HG03025 (cell line): ENCODE results near the gene CACNA2D3.

Source experiments
- ATAC-seq: cut with Tn5 transposase; IDR thresholded peaks from one replicate; pipeline ENCODE4 v1.9.1; 2021; ENCODE audit warnings: mild to moderate bottlenecking, moderate library complexity; ENCODE audit not compliant: unreplicated experiment, low FRiP score

The CACNA2D3 gene

DNA sequence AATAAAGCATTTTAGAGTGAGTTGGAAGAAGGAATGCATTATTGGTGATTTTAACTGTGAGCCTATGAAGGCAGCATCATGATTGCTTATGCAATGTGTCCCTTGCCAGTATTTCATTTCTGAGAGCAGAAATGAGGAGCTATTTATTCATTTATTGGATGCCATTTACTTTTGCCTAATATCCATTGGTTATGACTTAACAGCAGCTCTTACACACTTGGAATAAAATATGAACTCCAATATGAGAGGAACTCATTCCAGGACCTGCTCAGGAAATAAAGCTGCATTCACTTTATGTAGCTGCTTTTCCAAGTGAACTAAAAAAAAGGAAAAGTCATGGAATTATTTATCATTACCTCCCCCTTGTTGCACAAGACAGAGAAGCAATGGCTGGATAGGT, 525.4 kb downstream of the CACNA2D3 start:
- ATAC-seq, result no peak

DNA sequence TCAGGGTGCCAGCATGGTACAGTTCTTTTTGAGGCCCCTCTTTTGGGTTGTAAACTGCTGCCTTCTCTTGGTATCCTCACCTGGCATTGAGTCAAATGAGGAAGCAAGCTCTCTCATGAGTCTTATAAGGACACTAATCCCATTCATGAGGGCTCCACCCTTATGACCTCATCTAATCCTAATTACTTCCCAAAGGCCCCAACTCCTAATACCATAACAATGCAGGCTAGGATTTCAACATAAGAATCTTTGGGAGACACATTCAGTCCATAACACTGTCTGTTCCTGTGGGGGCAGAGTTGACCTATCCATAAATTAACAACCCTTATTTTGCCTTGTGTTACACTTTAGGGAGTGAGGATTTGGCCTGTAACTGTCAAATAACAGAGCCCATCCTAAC, 527.2 kb downstream of the CACNA2D3 start:
- no peak for ATAC-seq

DNA sequence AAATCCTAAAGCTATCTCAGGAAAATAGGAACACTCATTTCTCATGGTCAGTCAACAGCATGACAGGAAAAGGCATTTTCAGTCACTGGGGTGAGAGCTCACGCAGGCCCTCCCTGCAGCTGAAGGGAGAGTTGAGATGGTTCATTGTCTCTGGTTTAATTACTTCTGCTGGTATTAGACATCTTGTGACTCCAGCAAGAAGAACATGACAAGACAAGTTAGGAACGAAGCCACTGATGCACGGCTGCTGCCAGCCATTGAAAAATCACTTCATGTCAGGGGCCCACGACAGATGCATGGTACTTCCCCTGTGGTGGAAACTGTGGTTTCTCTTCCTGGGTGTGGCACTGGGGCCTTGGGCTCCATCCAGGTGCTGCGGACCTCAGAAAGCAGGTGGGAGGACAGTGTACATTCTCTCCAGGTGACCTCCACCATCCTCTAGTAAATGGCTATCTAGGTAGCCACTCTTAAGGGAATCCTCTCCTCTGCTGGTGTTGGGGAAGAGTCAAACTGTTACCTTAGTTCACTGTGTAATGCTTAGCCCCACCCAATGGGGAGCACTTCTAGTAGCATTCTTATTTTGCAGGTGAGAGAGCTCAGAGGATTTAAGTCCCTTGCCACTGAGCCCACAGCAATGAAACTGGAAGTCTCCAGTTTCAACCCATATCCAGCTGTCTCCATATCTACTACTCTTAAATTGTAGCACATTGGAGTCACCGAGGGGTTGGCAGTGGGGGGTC, 531.3 kb downstream of the CACNA2D3 start:
- ATAC-seq, result no peak

DNA sequence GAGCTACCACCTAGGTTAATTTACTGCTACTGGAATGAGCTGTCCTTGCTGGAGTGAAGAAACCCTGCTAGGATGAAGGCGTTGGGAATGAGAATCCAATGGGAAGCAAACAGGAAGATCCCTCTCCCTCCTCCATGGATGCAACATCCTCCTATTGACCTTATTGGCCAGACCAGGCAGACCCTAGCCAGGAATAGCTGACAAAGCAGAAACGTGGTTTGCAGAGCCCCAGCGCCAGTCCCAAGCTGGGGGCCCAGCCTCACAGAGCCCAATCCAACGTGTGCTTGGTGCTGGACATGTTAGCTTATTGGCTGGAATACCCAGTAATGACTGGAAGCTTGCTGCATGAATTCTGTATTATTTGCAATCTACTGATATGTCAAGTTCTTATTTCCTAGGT, 532.4 kb downstream of the CACNA2D3 start:
- no peak for ATAC-seq

DNA sequence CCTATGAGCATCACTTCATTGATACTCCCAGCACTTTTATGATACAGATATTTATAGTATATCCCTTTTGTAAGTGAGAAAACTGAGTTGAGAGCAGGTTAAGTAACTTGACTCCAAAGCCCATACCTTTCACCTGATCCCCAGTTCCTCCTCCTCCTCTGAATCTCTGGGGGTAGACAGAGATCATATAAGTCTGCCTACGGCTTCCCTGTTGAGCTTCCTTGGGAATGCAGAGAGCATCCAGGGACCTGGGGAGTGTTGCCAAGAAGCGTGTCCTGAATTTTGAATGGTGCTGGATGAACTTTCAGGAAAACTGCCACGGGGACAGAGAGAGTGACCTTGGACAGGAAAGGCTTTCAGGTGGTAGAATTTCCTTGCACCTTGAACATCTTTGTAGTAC, 537.0 kb downstream of the CACNA2D3 start:
- no peak for ATAC-seq

DNA sequence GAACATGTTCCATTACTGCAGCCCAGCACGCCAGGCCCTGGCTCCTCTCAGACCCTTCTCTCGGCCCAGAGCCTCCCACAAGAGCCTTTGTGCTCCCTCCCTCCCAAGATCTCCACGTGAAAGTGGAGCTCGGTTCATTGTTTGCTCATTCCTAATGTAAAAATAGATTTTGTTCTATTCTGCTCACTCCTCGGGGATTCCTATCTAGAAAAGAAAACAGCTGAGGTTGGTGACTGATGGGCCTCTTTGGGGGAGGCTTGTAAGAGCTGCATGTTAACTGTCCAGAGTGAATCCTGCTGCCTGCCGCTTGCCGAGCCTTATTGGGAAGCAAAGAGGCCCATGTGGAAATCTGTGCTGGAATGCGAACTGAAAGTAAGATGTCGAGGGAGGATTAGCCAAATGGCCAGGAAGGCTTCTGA, 538.4 kb downstream of the CACNA2D3 start:
- ATAC-seq, result no peak

DNA sequence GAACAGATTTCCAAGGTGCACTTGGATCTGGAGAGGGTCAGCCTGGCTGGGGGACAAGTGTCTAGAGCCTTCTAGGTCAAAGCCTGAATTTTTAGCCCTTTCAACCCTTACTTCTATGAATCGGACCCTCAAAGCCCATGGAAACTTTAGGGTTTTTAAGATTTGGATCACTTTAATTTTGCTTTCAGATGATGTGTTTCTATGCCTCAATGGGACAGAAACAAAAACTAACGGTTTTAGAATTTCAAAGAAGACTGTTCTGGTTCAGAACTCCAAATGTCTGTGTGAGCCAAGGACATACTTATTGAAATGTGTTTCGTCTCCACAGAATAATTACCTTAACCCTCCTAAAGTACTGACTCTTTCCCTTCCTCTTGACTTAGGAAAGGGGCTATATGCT, 538.8 kb downstream of the CACNA2D3 start:
- no peak for ATAC-seq

DNA sequence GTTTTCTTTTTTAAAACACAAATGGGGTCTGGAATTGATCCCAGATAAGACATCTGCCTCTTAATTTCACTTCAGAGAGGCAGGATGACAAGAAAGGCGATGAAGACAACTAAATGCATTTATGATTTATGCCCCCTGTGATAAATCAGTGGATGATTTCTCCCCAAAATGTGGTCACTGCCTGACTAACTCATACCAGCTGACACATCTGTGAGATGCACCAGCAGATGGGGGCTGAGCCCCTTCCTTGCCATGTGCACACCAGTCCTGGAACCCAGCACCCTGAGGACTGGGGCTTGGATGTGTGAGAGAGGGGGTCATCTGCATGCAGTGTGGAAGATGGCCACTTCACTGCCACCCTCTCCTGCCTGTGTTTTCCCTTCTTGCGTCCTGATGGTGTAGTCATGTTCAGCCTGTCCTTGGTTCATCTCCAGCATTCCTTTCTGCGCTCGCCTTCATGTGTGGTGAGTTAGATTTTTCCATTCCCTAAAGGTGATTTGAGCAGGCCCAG, 541.2 kb downstream of the CACNA2D3 start:
- ATAC-seq, result no peak

DNA sequence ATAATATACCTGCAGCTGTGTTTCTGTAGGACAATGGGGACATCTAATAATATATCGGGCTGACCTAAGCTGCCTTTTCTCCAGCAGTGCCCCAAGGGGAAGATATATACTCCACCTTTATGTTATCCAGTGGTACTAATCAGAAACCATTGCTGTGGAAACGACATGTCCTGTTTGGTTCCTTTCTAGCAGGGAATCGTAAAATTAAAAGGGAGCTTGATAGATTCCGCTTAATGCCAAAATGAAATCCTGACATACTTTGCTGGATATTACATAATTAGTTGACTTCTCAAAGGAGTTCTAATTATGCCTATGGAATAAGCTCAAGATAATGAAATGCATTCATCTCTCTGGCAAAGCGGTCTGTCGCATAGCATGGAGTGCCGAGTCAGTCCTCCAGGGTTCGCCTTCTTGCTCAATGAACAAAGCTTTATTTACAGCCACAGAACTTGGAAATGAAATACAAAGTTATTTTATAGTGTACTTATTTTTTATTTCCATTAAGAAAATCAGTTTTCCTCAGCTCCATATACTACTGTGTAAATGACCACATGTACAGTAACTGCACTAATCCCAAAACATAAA, 542.8 kb downstream of the CACNA2D3 start:
- ATAC-seq, result no peak

DNA sequence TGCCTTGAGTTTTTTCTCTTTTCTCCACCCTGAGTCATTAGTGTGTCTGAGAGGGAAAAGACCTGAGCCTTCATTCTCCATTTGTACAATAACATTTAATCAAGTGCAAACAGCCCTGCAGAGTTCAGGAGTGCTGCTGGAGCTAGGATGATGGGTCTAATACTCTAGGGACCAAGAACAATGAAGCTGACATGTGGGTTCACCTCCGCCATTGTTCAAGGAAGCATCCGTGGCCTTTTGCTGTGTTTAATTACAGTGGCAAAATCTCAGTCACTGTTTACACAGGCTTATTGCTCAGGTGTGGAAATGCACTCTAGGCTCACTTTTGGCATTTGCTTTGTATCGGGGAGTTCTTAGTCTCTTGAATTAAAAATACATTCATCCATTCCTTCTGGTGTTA, 545.9 kb downstream of the CACNA2D3 start:
- no peak for ATAC-seq

DNA sequence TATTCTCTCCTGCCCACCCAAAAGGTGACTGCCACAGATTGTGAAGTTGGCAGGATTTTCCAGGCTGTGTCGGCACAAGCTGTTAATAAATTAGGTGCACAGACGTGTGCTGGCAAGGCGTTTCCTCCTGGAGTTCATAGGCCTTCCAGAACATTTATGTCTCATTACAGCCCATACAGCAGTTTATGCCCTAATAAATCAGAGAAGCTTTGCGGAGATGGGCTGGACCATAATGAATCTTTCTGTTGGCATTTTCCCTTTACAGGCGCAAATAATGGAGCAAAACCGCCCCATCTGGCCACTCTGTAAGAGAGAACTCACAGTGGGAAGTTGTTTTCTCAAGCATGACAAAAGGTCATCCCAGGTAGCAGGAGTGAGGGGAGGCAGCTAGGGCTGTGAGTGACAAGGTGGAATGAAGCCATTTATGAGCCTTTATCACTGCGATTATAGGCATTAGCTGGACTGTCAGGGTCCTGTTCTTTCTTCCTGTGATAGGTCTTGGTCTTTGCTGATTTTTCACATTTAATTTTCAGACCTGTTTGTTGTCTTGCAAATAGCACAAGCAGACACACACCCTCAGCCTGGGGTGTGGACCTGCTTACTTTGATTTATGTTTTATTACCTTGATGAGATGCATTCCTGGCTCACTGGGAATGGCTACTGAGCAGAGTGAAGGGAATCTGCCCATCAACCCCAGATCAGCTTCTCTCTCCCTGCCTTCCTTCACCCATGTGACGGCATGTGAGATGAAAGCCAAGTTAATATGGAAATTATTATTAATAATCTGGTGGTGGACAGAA, 548.0 kb downstream of the CACNA2D3 start:
- no peak for ATAC-seq

DNA sequence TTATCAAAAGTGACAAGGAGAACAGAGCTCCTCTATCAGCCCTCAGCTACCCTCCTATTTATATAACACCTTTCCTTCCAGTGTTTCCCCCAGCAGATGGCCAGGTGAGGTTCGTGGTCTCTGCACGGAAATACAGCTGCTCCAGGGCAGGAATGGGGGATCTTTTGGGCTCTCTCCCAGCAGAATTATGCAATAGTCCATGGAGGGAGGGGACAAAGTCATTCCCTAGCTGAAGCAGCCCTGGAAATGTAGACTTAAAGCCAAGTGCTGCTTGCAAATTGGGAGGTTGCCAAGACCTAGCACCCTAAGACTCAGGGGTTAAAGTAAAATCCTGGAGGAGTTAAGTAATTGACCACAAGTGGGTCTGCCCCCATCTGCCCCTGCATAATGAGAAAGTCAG, 549.2 kb downstream of the CACNA2D3 start:
- no peak for ATAC-seq

DNA sequence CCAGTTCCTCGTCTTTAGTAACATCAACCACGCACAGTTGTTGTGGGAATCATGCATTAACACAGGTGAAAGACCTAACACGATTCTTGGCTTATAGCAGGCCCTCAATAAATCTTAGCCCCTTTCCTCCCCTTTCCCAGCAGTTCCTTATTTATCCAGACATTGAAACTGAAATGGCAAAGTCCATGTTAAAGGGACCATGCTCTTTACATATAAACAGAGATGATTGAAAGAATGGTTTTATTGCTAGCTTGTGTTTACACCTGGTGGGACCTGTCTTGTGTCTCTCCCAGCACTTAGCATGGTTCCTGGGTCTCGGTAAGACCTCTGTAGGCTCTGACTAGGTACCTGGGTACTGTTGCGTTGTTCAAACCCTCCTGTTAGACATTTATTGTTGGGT, 553.7 kb downstream of the CACNA2D3 start:
- no peak for ATAC-seq

DNA sequence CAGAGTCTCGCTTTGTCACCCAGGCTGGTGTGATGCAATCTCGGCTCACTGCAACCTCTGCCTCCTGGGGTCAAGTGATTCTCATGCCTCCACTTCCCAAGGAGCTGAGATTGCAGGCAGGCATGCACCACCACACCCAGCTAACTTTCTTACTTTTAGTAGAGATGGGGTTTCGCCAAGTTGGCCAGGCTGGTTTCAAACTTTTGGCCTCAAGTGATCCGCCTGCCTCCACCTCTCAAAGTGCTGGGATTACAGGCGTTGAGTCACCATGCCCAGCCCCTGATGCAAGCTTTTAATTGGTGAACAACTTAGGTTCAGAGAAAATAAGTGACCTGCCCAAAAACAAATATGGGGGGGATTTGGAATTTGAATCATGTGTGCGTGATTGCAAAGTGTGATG, 559.4 kb downstream of the CACNA2D3 start:
- no peak for ATAC-seq

DNA sequence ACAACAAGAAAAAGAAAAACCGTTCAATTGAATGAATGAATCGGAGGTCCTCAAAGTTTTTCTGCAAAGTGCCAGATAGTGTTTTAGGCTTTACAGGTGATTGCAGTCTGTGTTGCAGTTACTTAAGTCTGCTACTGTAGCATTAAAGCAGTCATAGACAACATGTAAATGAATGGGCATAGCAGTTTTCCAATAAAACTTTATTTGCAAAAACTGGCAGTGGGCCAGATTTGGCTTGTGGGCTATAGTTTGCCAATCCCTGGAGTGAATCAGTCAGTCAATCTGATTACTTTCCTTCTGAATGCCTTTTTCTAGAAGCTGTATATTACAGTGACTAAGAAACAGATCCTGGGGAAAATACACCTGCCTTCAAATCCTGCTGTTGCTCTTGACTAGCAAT, 562.9 kb downstream of the CACNA2D3 start:
- ATAC-seq, result no peak

DNA sequence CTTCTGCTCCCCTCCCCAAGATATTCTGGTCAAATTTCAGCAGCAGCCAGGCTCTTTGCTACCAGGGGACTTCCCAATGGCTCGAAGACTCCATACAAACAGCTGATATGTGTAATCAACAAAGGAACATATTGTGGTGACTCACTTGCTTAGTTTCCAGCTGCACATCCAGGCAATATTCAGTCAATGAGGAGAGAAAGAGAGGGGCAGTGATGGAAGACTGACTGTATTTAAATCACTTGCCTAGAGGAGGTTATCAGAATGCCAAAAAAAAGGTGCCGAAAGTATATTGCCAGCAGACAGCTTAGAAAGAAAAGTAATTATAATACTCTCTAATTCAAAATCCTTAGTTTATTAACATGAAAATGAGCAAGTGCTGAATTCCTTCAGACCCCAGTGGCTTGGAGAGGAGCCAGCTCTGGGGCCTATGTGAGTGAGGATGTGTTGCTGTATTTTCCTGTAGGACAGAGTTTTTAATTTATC, 569.0 kb downstream of the CACNA2D3 start:
- ATAC-seq, result no peak

DNA sequence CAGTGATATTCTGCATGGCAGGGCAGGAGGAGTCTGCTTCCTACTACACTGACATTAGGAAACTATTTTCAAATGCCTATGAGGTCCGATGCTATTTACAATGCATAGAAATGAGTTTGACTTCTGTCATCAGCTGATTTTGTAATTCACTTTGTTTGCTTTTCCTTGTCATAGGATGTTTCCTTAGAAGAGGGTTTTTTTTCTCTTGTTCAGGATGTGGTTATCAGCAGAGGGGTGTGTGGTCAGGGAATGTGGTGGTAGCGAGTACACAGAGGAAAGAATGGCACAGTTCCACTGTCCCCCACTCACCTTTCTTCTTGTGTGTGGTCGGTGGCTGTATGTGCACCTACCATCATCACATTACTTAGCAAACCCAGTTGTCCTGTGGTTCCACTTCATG, 574.0 kb downstream of the CACNA2D3 start:
- ATAC-seq, result no peak

DNA sequence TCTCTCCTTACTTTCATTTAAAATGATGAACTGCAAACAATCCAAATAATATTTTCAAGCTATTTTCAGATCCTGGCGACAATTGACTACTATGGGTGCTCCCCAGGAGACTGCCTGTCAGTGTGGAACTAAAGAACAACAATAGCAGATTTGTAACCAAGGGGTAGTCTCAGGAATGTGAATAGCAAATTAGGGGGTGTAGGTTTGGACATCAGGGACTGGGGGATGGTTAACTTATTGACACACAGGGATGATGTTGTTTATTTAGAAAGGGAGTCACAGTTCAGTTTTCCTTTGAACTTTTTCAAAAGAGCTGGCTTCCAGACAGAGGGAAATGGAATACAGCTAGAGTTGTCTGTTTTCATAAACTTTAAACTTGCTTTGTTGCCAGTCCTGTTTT, 575.7 kb downstream of the CACNA2D3 start:
- no peak for ATAC-seq

DNA sequence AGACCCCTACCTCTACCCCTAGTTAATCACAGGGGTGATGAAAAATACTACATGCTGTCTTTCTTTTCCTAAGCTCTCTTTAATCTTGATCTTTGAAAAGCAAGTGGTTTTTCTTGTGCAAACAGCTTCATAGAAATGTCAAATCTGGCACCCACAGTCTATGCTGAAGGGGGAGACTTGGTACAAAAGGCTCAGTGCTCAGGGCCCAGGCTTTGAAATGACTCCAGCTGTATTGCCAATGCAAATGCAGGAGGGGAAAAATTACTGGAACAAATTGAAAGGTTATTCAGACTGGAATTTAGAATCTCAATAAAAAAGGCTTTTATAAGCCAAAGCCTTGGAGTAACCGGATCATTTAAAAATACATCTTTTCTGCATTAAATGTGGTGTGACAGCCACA, 581.6 kb downstream of the CACNA2D3 start:
- ATAC-seq, result no peak

DNA sequence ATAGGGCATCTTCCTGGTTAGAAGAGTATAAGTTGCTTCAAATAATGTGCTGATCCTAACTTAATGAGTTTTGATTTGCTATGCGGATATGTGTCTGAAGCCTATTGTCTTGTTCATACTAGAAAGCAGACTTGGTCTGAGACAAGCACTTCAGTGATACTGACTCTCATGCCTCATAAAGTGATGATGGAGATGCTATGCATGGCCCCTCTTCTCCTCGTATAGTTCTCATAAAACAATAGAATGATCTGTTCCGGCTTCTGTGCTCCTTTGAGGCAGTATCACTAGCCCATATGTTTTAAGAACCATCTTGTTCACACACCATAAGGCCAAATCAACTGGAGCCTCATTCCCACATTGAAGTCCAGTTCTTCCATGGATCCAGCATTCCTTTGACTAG, 583.4 kb downstream of the CACNA2D3 start:
- no peak for ATAC-seq

DNA sequence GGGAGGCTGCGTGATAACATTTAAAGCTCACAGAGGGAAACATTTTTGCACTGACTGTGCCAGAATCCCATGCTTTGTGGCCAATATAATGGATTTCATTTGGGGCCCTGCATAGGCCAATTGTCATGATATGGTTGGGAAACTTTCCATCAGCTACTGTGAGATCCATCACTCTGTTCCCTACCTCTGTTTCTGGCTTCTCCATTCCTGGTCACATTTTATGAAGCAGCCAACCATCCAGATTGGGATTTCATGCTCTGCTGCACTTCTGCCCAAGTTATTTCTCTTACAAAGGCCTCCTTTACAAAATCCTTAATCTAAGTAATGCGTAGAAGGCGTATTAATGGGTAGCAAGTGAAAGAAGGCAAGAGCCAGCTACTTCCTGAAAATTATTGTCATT, 584.4 kb downstream of the CACNA2D3 start:
- ATAC-seq, result no peak
